ENCODE results near the gene ADGRB2.

Gene ADGRB2

DNA sequence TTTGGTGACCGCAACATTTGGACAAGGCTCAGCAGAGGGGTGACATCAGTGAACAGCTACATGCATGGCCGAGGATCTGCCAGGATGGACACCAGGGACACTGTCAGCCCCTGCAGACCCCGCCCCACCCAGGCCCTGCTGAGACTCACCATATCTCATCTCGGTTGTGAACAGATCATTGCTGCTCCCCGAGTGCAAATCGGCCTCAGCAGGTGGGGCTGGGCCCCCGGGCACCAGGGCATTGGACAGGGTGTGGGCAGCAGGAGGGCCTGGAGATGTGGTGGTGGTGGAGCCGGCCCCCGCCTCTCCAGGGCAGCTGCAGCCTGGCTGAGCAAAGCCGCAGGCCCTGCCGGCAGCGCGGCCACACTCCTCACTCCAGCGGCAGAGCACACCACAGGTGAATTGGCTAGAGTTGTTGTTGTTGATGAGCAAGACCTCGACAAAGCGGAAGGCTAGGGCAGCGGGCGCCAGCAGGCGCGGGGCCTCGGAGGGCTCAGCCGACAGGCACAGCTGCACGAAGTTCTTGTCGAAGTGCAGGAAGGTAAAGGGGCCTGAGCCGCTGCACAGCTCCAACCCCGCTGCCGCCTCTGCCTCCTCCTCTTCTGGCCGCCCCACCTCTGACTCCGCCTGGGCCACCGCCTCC is 8.2 kb downstream of the ADGRB2 start:
- Histone ChIP-seq H3K9me3 (ENCODE audit: insufficient read depth, low read length) (no peaks in the 10 kb centered on the region), H3K27me3 (ENCODE audit: insufficient read depth, insufficient read length) (no peaks in the 10 kb centered on the region), H3K4me3 (ENCODE audit: insufficient read length, low read depth) (no peak overlapping the region), H3K4me1 (ENCODE audit: insufficient read depth, insufficient read length) (peaks cover 49% of the 10 kb centered on the region), H3K9ac (ENCODE audit: insufficient read length, low read depth) (no peak overlapping the region), H3K36me3 (ENCODE audit: insufficient read depth, insufficient read length, low read length) (peaks cover 35% of the 10 kb centered on the region)
- TF ChIP-seq SUZ12 (IDR thresholded peaks at IDR 0.05; ENCODE audit: extremely low read depth, insufficient read depth, insufficient read length) (no peak), YY1 (IDR thresholded peaks at IDR 0.05; ENCODE audit: insufficient read depth, insufficient read length) (no peak), ZNF274 (IDR thresholded peaks at IDR 0.05; ENCODE audit: low read depth, low read length) (no peak)
- DNase-seq (ENCODE audit: low read depth, low spot score) = no peak

DNA sequence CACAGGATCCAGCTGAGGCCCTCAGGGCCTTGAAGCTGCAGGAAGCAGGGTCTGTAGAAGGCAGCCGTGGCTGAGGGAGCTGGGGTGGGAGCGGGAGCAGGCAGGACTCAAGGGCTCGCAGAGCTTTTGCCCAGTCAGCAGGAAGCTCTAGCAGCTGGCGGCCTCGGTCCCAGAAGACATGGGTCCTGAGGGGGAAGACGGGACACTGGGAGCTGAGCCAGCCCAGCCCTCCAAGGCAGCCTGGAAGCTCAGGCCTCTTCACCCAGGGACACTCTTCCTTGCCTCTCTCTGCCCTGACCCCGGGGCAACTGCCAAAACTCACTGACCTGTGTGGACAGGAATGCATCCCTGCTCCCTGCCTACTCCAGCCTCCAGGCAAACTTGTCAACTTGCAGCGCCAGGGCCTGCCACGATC is 8.9 kb downstream of the ADGRB2 start:
- DNase-seq (ENCODE audit: low read depth, low spot score) = no peak
- H3K27me3 ChIP-seq (ENCODE audit: insufficient read depth, insufficient read length) = no peaks in the 10 kb centered on the region
- no peak overlapping the region for H3K4me3 ChIP-seq (ENCODE audit: insufficient read length, low read depth)
- H3K4me1 ChIP-seq (ENCODE audit: insufficient read depth, insufficient read length) = peaks cover 55% of the 10 kb centered on the region
- H3K9ac ChIP-seq (ENCODE audit: insufficient read length, low read depth) = peak overlapping the region; percentile 12
- no peak for TF ChIP-seq ZNF274 (IDR thresholded peaks at IDR 0.05; ENCODE audit: low read depth, low read length)
- peaks cover 35% of the 10 kb centered on the region for H3K36me3 ChIP-seq (ENCODE audit: insufficient read depth, insufficient read length, low read length)
- no peaks in the 10 kb centered on the region for H3K9me3 ChIP-seq (ENCODE audit: insufficient read depth, low read length)

- H3K9me3 ChIP-seq (ENCODE audit: insufficient read depth, low read length) = no peaks in the 10 kb centered on the region
- peaks cover 47% of the 10 kb centered on the region for H3K4me1 ChIP-seq (ENCODE audit: insufficient read depth, insufficient read length)
- TF ChIP-seq YY1 (IDR thresholded peaks at IDR 0.05; ENCODE audit: insufficient read depth, insufficient read length) (no peak), SUZ12 (IDR thresholded peaks at IDR 0.05; ENCODE audit: extremely low read depth, insufficient read depth, insufficient read length) (no peak)
- peaks cover 35% of the 10 kb centered on the region for H3K36me3 ChIP-seq (ENCODE audit: insufficient read depth, insufficient read length, low read length)
- no peak overlapping the region for H3K4me3 ChIP-seq (ENCODE audit: insufficient read length, low read depth)
- no peak overlapping the region for H3K9ac ChIP-seq (ENCODE audit: insufficient read length, low read depth)
- DNase-seq (ENCODE audit: low read depth, low spot score) = no peak
- H3K27me3 ChIP-seq (ENCODE audit: insufficient read depth, insufficient read length) = no peaks in the 10 kb centered on the region
Observed at GRCh38 chr1:31754397-31754796, 9.7 kb downstream of the ADGRB2 start.

- Histone ChIP-seq H3K36me3 (ENCODE audit: insufficient read depth, insufficient read length, low read length) (peaks cover 35% of the 10 kb centered on the region), H3K27me3 (ENCODE audit: insufficient read depth, insufficient read length) (no peaks in the 10 kb centered on the region), H3K4me3 (ENCODE audit: insufficient read length, low read depth) (no peak overlapping the region), H3K9ac (ENCODE audit: insufficient read length, low read depth) (no peak overlapping the region), H3K4me1 (ENCODE audit: insufficient read depth, insufficient read length) (peaks cover 44% of the 10 kb centered on the region), H3K9me3 (ENCODE audit: insufficient read depth, low read length) (no peaks in the 10 kb centered on the region)
- TF ChIP-seq YY1 (IDR thresholded peaks at IDR 0.05; ENCODE audit: insufficient read depth, insufficient read length) (no peak), SUZ12 (IDR thresholded peaks at IDR 0.05; ENCODE audit: extremely low read depth, insufficient read depth, insufficient read length) (no peak), ZNF274 (IDR thresholded peaks at IDR 0.05; ENCODE audit: low read depth, low read length) (no peak)
- DNase-seq (ENCODE audit: low read depth, low spot score) = no peak
Observed at GRCh38 chr1:31753707-31754349, 10.3 kb downstream of the ADGRB2 start.

- H3K9ac ChIP-seq (ENCODE audit: insufficient read length, low read depth) = no peak overlapping the region
- no peaks in the 10 kb centered on the region for H3K9me3 ChIP-seq (ENCODE audit: insufficient read depth, low read length)
- H3K27me3 ChIP-seq (ENCODE audit: insufficient read depth, insufficient read length) = no peaks in the 10 kb centered on the region
- no peak for TF ChIP-seq YY1 (IDR thresholded peaks at IDR 0.05; ENCODE audit: insufficient read depth, insufficient read length)
- H3K36me3 ChIP-seq (ENCODE audit: insufficient read depth, insufficient read length, low read length) = peaks cover 35% of the 10 kb centered on the region
- no peak for DNase-seq (ENCODE audit: low read depth, low spot score)
- peaks cover 47% of the 10 kb centered on the region for H3K4me1 ChIP-seq (ENCODE audit: insufficient read depth, insufficient read length)
- H3K4me3 ChIP-seq (ENCODE audit: insufficient read length, low read depth) = no peak overlapping the region
Observed at GRCh38 chr1:31752952-31753475, 11.1 kb downstream of the ADGRB2 start.

GRCh38 chr1:31752258-31752657 is 11.9 kb downstream of the ADGRB2 start:
- no peak overlapping the region for H3K4me3 ChIP-seq (ENCODE audit: insufficient read length, low read depth)
- H3K27me3 ChIP-seq (ENCODE audit: insufficient read depth, insufficient read length) = no peaks in the 10 kb centered on the region
- peaks cover 52% of the 10 kb centered on the region for H3K4me1 ChIP-seq (ENCODE audit: insufficient read depth, insufficient read length)
- H3K36me3 ChIP-seq (ENCODE audit: insufficient read depth, insufficient read length, low read length) = peaks cover 34% of the 10 kb centered on the region
- H3K9me3 ChIP-seq (ENCODE audit: insufficient read depth, low read length) = no peaks in the 10 kb centered on the region
- no peak for DNase-seq (ENCODE audit: low read depth, low spot score)
- TF ChIP-seq SUZ12 (IDR thresholded peaks at IDR 0.05; ENCODE audit: extremely low read depth, insufficient read depth, insufficient read length) = no peak
- peak overlapping the region; percentile 29 for H3K9ac ChIP-seq (ENCODE audit: insufficient read length, low read depth)

GRCh38 chr1:31751822-31752241 is 12.3 kb downstream of the ADGRB2 start:
- TF ChIP-seq SUZ12 (IDR thresholded peaks at IDR 0.05; ENCODE audit: extremely low read depth, insufficient read depth, insufficient read length) (no peak), YY1 (IDR thresholded peaks at IDR 0.05; ENCODE audit: insufficient read depth, insufficient read length) (no peak), ZNF274 (IDR thresholded peaks at IDR 0.05; ENCODE audit: low read depth, low read length) (no peak)

More at GRCh38 chr1:31751822-31752241, 12.3 kb downstream of the ADGRB2 start:
- Histone ChIP-seq H3K9me3 (ENCODE audit: insufficient read depth, low read length) (no peaks in the 10 kb centered on the region), H3K27me3 (ENCODE audit: insufficient read depth, insufficient read length) (no peaks in the 10 kb centered on the region), H3K4me1 (ENCODE audit: insufficient read depth, insufficient read length) (peaks cover 56% of the 10 kb centered on the region), H3K9ac (ENCODE audit: insufficient read length, low read depth) (no peak overlapping the region), H3K36me3 (ENCODE audit: insufficient read depth, insufficient read length, low read length) (peaks cover 30% of the 10 kb centered on the region), H3K4me3 (ENCODE audit: insufficient read length, low read depth) (no peak overlapping the region)
- DNase-seq (ENCODE audit: low read depth, low spot score) = no peak
